Measurements from ENCODE around the gene RIMBP2.

Gene RIMBP2

DNA sequence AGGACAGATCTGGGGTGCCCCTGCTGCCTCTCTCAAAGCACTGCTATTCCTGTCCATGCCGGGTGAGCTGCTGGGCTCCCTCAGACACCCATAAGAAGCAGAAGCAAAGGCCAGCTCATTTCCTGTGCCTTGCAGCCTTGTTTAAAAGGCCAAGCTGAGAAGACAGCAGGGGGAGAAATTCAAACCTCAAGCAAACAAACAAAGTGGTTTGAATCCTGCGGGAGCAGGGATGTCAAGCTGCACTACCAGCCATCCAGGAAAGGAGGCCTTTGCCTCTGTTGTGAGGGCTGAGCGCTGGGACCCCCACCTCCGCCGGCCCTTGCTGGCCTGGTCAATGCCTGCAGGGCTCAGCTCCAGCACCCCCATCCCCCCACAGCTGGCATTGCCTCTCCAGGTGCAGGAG is 201.9 kb downstream of the RIMBP2 start:
- no peak overlapping the region for H3K27ac ChIP-seq (ENCODE audit: low read length)
- H3K9me2 ChIP-seq (replicated peaks; ENCODE audit: insufficient read depth, low read length): no peaks in the 10 kb centered on the region
- H3K9ac ChIP-seq (ENCODE audit: low read length): no peak overlapping the region
- no peaks in the 10 kb centered on the region for H3K27me3 ChIP-seq (replicated peaks; ENCODE audit: insufficient read depth, low read length)
- no peak overlapping the region for H3K4me2 ChIP-seq (ENCODE audit: low read depth, low read length)
- H3K4me3 ChIP-seq (ENCODE audit: low read length): no peak overlapping the region
- H4K20me1 ChIP-seq (ENCODE audit: insufficient read depth, low read length): no peaks in the 10 kb centered on the region
- H3K4me1 ChIP-seq (ENCODE audit: low read length): no peaks in the 10 kb centered on the region
- no peaks in the 10 kb centered on the region for H3K36me3 ChIP-seq (replicated peaks; ENCODE audit: insufficient read depth, low read length)
- H3K9me3 ChIP-seq (replicated peaks; ENCODE audit: insufficient read depth, low read length): no peaks in the 10 kb centered on the region
- DNase-seq: no peak
- no peaks in the 10 kb centered on the region for H3K79me2 ChIP-seq (ENCODE audit: low read length)
- H3F3A ChIP-seq (ENCODE audit: insufficient read depth, low read length): no peaks in the 10 kb centered on the region
- no peak overlapping the region for H2AFZ ChIP-seq (ENCODE audit: low read length)
- TF ChIP-seq EZH2 (optimal IDR thresholded peaks at IDR 0.05; ENCODE audit: low read depth, low read length) (no peak), EZH2phosphoT487 (IDR thresholded peaks at IDR 0.05; ENCODE audit: low read length) (no peak)
- TF ChIP-seq, protein P1, sequence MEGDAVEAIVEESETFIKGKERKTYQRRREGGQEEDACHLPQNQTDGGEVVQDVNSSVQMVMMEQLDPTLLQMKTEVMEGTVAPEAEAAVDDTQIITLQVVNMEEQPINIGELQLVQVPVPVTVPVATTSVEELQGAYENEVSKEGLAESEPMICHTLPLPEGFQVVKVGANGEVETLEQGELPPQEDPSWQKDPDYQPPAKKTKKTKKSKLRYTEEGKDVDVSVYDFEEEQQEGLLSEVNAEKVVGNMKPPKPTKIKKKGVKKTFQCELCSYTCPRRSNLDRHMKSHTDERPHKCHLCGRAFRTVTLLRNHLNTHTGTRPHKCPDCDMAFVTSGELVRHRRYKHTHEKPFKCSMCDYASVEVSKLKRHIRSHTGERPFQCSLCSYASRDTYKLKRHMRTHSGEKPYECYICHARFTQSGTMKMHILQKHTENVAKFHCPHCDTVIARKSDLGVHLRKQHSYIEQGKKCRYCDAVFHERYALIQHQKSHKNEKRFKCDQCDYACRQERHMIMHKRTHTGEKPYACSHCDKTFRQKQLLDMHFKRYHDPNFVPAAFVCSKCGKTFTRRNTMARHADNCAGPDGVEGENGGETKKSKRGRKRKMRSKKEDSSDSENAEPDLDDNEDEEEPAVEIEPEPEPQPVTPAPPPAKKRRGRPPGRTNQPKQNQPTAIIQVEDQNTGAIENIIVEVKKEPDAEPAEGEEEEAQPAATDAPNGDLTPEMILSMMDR (IDR thresholded peaks at IDR 0.05; ENCODE audit: low read length): no peak

DNA sequence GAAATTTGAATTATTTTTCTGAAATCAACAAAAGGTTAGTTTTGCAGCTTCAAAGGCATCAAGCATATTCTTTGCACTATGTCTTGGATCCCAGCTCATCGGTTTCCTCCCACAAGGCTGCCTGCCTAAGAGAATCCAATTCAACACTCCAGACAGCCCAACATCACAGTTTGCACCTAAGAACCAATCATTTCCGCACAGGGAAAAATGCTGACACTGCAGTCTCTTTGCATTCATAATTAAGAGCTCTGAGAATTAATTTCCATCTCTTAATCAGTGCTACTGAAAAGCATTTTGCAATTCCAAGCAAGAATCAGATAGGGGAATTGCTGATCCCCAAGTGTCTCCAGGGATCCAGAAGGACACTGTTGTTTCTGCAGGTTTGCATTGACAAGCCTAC is 202.5 kb downstream of the RIMBP2 start:
- TF ChIP-seq EZH2 (optimal IDR thresholded peaks at IDR 0.05; ENCODE audit: low read depth, low read length) (no peak), EZH2phosphoT487 (IDR thresholded peaks at IDR 0.05; ENCODE audit: low read length) (no peak)
- TF ChIP-seq, protein P1 (IDR thresholded peaks at IDR 0.05; ENCODE audit: low read length): no peak
- Histone ChIP-seq H3K9me2 (replicated peaks; ENCODE audit: insufficient read depth, low read length) (no peaks in the 10 kb centered on the region), H3K4me3 (ENCODE audit: low read length) (no peak overlapping the region), H4K20me1 (ENCODE audit: insufficient read depth, low read length) (no peaks in the 10 kb centered on the region), H3K79me2 (ENCODE audit: low read length) (no peaks in the 10 kb centered on the region), H3F3A (ENCODE audit: insufficient read depth, low read length) (no peaks in the 10 kb centered on the region), H3K4me2 (ENCODE audit: low read depth, low read length) (no peak overlapping the region), H3K36me3 (replicated peaks; ENCODE audit: insufficient read depth, low read length) (no peaks in the 10 kb centered on the region), H2AFZ (ENCODE audit: low read length) (no peak overlapping the region), H3K9me3 (replicated peaks; ENCODE audit: insufficient read depth, low read length) (no peaks in the 10 kb centered on the region), H3K4me1 (ENCODE audit: low read length) (no peaks in the 10 kb centered on the region), H3K9ac (ENCODE audit: low read length) (no peak overlapping the region), H3K27ac (ENCODE audit: low read length) (no peak overlapping the region), H3K27me3 (replicated peaks; ENCODE audit: insufficient read depth, low read length) (no peaks in the 10 kb centered on the region)
- no peak for DNase-seq

DNA sequence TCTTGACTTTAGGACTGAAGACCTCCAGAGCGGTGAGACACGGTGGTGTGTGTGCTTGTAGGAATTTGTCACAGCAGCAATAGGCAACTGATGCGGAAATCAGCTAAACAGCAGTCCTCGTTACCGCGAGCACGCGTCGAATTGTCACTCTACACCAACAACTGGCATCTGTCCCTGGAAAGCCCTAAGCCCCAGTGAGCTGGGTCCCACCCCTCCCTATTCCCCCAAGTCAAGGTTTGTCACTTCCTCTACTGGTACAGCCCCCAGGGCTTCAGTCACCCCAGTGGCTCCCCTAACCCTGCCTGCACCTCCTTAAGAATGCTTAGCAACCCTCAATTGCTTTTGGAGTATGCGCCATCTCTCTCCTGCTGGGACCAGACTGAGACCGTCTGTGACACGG is 204.8 kb downstream of the RIMBP2 start:
- H3K27ac ChIP-seq (ENCODE audit: low read length): no peak overlapping the region
- no peak overlapping the region for H3K9ac ChIP-seq (ENCODE audit: low read length)
- H3K36me3 ChIP-seq (replicated peaks; ENCODE audit: insufficient read depth, low read length): no peaks in the 10 kb centered on the region
- no peaks in the 10 kb centered on the region for H4K20me1 ChIP-seq (ENCODE audit: insufficient read depth, low read length)
- H3K9me3 ChIP-seq (replicated peaks; ENCODE audit: insufficient read depth, low read length): no peaks in the 10 kb centered on the region
- no peaks in the 10 kb centered on the region for H3K27me3 ChIP-seq (replicated peaks; ENCODE audit: insufficient read depth, low read length)
- no peaks in the 10 kb centered on the region for H3F3A ChIP-seq (ENCODE audit: insufficient read depth, low read length)
- H3K4me1 ChIP-seq (ENCODE audit: low read length): no peaks in the 10 kb centered on the region
- H3K79me2 ChIP-seq (ENCODE audit: low read length): no peaks in the 10 kb centered on the region
- no peak for TF ChIP-seq EZH2phosphoT487 (IDR thresholded peaks at IDR 0.05; ENCODE audit: low read length)
- no peak for TF ChIP-seq EZH2 (optimal IDR thresholded peaks at IDR 0.05; ENCODE audit: low read depth, low read length)
- TF ChIP-seq, protein P1 (IDR thresholded peaks at IDR 0.05; ENCODE audit: low read length): no peak
- no peak overlapping the region for H3K4me3 ChIP-seq (ENCODE audit: low read length)
- no peaks in the 10 kb centered on the region for H3K9me2 ChIP-seq (replicated peaks; ENCODE audit: insufficient read depth, low read length)
- no peak for DNase-seq
- no peak overlapping the region for H2AFZ ChIP-seq (ENCODE audit: low read length)
- H3K4me2 ChIP-seq (ENCODE audit: low read depth, low read length): no peak overlapping the region
